Globus pallidus (tissue), 1 donor: ENCODE data around the gene TCF7L1.
"Not testable (repeated sequence)": the region's sequence is repeated elsewhere in the genome, so short reads cannot be mapped to it uniquely, and the experiment has no call there.

ENCODE experiments used
- DNase-seq: peaks from one replicate; pipeline ENCODE4 v3.0.0-alpha.2; 2015; ENCODE audit warnings: low spot score

Gene TCF7L1

DNA sequence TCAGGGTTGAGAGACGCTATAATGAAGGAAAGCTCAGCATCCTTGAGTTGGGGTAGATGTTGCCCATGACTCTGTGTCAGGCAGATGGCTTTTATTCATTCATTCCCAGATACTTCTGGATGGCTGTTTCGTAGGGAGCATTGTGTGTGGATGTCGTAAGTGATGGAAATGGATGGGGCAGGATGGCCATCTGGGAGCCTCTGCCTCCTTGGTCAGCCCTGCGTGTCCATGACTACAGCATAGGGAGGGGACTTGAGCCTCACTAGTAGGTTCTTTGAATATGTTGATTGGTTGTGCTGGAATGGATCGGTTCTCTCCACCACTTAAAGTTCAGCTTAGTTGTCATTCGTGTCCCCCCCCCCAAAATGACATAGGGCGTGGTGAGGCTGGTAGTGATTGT lies 149.7 kb downstream of the TCF7L1 start:
- DNase-seq, result no peak

GRCh38 chr2:85283641-85284040 lies 150.4 kb downstream of the TCF7L1 start:
- DNase-seq, result no peak

DNA sequence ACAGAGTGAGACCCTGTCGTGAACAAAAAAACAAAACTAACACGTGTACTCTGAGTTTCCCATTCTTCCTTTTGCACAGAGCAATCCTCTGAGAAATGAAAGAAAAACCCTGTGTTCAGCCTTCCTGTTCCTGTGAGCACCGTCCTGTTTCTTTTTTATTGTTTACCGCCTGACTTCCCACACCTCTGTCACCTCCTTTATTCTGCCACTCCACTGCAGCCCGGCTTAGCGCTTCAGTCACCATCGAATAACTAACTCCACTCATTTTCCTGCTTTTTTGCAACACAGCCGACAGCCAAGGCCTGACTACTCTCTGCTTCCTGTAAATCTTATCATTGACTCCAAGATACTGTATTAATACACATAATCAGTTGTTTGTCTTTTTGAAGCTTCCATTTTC lies 153.7 kb downstream of the TCF7L1 start:
- no peak for DNase-seq

- DNase-seq, result no peak
Measured at GRCh38 chr2:85287721-85288120, 154.5 kb downstream of the TCF7L1 start.

- no peak for DNase-seq
Measured at GRCh38 chr2:85288244-85288725, 155.1 kb downstream of the TCF7L1 start.

- no peak for DNase-seq
Measured at GRCh38 chr2:85291425-85292023, 158.3 kb downstream of the TCF7L1 start.

DNA sequence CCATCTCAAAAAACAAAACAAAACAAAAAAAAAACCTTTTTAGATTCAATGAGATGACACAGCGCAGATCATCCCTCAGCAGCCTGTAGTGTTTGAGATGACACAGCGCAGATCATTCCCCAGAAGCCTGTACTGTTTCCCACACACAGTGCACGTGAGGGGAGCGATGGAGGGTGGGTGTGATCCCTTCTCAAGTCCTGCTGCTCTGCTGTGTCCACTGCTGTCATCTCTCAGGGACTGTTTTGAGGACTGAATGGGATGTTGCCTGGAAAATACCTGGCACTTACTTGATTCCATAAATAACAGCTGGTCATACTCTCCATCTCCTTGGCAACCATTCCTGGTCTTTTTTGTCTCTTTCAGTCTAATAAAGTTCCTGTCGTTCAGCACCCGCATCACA lies 168.9 kb downstream of the TCF7L1 start:
- no peak for DNase-seq

DNA sequence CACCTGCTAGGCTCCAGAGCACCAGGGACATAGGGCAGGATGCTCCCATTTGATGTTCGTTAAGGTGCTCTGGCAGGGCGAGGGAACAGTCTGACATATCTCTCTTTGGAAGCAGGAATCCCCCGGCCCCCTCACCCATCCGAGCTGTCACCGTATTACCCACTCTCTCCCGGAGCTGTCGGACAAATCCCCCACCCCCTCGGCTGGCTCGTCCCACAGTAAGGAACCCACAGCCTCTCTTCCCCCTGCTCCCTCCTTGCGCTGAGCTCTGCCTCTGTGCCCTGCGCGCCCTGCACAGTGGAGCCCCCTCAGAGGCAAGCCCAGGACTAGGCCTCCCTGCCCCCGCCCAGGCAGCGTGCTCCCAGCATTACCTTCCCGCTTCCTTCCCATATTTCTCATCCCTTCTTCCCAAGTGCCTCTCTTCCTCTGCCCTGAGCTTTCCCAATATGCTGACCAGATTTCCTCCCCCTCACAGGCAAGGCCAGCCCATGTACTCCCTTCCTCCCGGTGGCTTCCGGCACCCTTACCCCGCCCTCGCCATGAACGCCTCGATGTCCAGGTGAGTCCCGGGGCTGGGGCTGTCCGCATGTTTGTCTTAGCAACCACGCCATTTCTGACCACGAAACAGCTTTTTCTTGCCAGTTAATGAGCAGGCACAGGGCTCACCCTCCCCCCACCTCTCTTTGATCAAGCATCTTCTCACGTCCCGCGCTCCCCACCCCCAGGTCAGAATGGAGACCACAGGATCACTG lies 170.8 kb downstream of the TCF7L1 start:
- no peak for DNase-seq

DNA sequence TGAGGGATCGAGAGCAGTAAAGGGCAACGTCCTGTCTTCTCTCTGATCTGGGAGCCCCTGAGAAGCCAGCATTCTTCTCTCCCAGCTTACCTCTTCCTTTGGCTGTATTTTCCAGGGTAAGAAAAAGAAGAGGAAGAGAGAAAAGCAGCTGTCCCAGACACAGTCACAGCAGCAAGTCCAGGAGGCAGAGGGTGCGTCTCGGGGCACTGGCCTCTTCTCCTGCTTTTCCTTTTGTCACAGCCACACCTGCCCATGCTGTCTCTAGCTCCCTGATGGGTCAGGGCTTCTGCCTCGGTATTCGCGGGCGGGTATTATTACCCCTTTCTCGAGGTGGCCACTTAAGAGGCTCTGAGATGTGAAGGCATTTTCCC lies 174.3 kb downstream of the TCF7L1 start:
- no peak for DNase-seq

- DNase-seq, result no peak
Measured at GRCh38 chr2:85308201-85308600, 175.0 kb downstream of the TCF7L1 start.

DNA sequence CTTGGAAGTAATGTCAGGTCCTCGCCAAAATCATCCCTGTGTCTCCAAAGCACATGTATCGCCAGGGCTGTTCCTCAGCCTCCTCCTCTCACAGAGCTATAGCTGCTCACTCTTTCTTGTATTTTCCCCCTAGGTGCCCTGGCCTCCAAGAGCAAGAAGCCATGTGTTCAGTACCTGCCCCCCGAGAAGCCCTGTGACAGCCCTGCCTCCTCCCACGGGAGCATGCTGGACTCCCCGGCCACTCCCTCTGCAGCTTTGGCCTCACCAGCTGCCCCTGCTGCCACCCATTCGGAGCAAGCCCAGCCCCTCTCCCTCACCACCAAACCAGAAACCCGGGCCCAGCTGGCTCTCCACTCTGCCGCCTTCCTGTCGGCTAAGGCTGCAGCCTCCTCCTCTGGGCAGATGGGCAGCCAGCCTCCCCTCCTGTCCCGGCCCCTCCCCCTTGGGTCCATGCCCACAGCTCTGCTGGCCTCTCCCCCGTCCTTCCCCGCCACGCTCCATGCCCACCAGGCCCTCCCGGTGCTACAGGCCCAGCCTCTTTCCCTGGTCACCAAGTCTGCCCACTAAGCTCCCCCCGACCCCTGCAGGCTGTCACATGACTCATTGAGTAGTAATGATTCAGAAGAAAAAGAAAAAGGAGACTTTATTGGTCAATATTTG lies 175.8 kb downstream of the TCF7L1 start:
- DNase-seq, result peak; percentile 60

GRCh38 chr2:85309699-85310321 lies 176.6 kb downstream of the TCF7L1 start:
- no peak for DNase-seq

DNA sequence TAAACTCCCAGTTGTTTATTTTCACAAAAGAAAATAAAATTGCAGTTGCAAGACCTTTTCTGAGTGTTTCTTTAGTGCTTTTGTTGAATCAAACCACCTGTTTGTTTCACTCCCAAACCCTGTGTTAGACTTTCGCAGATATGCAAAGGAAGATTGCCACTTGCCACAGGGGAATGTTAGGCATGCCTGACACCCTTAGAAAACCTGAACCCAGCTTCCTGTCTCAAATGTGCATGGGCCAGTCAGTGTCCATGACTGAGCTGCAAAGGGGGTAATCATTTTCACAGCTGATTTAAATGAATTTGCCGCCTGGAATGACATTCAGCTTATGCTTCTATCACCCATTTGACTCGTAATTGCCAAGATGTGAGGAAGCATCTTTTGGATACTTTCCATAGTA lies 177.1 kb downstream of the TCF7L1 start:
- no peak for DNase-seq

DNA sequence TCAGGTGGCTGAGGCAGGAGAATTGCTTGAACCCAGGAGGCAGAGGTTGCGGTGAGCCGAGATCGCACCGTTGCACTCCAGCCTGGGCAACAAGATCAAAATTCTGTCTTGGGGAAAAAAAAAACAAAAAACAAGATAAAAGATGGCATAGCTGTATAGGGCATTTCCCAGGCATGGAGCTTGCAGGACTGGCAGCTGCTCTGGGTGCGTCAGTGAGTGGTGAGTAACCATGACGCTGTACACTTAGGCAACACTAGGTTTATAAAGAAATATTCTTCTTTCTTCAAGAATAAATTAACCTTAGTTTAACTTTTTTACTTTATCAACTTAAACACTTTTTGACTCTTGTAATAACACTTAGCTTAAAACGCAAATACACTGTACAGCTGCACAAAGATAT lies 179.2 kb downstream of the TCF7L1 start:
- no peak for DNase-seq

DNA sequence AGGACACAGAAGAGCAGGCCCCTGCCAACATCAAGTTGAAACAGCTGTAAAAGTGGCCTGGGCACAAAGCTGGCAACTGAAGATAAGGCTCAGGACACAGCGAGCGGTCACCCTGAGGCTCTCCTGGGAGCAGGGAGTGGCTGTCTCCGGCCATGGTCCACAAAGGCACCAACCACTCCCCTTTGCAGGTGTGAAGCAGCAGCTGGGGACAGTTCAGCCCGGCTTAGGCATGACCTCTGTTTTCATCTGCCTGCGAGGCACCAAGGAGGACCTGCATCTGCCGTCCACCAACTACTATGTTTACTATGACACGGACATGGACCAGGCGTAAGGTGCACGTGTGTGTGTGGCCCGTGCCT lies 181.7 kb downstream of the TCF7L1 start:
- DNase-seq, result no peak

GRCh38 chr2:85315921-85316320 lies 182.7 kb downstream of the TCF7L1 start:
- not testable (repeated sequence) for DNase-seq

DNA sequence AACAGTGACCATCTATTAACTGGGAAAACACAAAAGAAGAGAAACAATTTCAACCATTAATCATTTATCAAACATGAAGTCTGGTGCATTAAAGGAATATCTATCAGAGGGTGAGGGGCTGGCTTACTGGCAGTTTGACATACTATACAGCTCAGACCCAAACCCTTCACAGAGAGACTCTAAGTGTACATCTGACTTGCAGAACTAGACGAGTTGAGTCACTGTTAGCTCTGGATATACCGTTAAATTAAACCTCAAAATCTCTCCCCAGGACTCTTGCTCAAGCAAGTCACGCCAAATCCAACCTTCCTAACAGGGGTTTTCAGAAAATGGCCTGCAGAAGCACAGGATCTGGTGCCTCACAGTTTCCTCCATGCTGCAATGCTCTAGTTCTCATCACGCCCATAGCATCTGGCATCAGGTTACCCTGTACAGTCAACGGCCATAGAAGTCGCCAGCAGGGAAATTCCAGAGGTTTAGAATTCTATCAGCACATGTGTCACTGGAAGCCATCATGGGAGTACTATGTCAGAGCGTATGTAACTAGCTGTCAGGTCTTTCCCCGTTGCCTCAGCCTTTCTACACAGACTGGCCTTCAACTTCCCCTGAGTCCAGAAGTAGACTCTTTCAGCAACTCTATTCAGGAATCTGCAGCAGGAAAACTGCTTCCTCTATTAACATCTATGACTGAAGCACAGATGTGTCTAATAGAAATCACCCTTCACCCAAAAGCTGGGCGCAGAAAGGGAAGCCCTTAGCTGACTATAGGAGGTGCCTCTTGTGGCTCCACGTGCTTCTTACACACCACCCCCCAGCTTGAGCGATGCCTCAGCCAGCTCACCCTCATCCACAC lies 185.3 kb downstream of the TCF7L1 start:
- DNase-seq, result no peak

- DNase-seq, result no peak
Measured at GRCh38 chr2:85319796-85320195, 186.6 kb downstream of the TCF7L1 start.

DNA sequence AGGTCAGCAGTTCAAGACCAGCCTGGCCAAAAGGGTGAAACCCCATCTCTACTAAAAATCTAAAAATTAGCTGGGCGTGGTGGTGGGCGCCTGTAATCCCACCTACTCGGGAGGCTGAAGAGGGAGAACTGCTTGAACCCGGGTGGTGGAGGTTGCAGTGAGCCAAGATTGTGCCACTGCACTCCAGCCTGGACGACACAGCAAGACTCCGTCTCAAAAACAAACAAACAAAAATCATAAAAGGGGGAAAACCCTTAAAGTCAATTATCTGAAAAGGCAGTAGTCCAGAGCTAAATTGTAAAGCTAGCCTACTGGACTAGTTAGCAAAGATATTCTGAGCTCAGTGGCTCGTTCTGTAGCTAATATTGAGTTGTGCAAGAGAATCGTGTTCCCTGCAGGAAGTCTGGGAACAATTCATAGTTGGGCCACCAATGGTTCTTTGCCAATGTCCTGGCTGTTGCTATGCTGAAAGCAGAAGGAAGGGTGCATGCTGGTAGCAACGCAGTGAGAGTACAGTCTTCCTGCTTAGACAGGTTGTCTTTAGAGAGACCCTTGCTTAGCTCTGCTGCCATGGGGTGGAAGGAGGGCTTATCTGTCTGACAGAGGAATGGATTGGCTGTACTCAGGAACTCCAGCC lies 190.3 kb downstream of the TCF7L1 start:
- DNase-seq, result no peak

DNA sequence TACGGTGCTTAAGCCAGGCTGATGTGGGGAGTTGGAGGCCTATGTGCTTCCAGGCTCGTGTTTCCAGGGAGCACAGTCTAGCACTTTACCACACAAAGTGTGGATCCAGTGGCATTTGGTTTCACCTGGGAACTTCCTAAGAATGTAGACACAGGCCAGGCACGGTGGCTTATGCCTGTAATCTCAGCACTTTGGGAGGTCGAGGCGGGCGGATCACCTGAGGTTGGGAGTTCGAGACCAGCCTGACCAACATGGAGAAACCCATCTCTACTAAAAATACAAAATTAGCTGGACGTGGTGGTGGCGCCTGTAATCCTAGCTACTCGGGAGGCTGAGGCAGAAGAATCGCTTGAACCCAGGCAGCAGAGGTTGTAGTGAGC lies 190.8 kb downstream of the TCF7L1 start:
- not testable (repeated sequence) for DNase-seq

DNA sequence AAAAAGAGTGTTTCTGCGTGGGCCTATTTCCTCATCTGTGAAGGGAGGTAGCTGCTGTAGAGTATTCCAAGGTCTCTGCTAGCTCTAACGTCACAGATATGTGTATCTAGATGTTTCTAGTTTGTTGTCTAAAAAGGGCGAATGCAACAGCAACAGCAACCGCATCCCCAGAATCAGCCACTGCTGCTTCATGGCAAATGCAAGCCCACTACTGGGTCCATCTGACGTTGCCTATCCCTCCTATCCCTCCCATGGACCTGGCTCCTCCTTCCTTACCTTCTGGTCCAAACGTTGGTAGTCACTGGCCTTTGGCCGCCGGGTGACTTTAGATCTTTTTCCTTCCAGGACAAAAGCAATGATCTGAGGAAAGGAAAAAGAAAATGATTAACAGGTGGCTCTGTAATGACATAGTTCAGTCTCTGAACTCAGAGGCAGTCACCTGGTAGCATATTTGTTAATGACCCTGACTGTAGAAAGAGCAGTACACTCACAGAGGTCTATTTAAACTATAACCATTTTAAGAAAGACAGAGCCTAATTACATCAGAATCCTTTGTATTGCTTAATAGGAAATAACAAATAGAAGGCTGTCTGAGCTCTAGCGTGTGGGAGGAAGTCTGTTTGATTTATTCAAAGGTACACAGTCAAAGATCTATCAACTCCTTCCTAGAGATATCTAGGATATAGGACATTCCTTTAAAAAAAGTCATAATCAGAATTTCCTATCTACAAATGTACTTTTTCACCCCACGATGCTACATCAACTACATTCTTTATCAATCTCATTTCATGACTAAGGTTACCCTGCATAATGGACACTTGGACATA lies 191.7 kb downstream of the TCF7L1 start:
- DNase-seq, result no peak
